Amniotic epithelial cell (primary cell): ENCODE measurements around the gene SLC49A4.

Experiments used
- DNase-seq: peaks from one replicate; pipeline ENCODE4 v3.0.0-alpha.2; 2010; ENCODE audit warnings: low read depth

The SLC49A4 gene

GRCh38 chr3:122929188-122930062 is 134.6 kb downstream of the SLC49A4 start:
- DNase-seq = no peak

GRCh38 chr3:122930063-122930997 is 135.5 kb downstream of the SLC49A4 start:
- no peak for DNase-seq
